Gastroesophageal sphincter (tissue), 3 donors: ENCODE data around the gene CROCC2.

Source experiments
- CTCF ChIP-seq, 4 experiments: fragments of 200-600 bp in 2 of 4; fragments of 450-650 bp in 2 of 4; sonication (generic) in 1 of 4; IDR thresholded peaks; one replicate each; pipeline ENCODE4 v1.5.1; 2017 to 2019; ENCODE audit warnings: antibody characterized with exemption in 4 of 4, mild to moderate bottlenecking in 2 of 4, moderate library complexity in 2 of 4
- POLR2AphosphoS5 ChIP-seq: sonication (generic); formaldehyde crosslinking; IDR thresholded peaks from one replicate; pipeline ENCODE4 v1.6.1; 2017; ENCODE audit warnings: antibody characterized with exemption

- TF ChIP-seq CTCF (IDR thresholded peaks at IDR 0.05) (no peak), POLR2AphosphoS5 (no peak)
Measured at GRCh38 chr2:241035142-241035817, 129.1 kb downstream of the CROCC2 start.
